SK-N-SH treated with all-trans-retinoic acid at 6 μM for 48 hours (cell line): Measurements from ENCODE around the gene CFAP221.

ENCODE experiments used
- ARNTL ChIP-seq: fragments of 450-650 bp; formaldehyde crosslinking; IDR thresholded peaks from 2 replicates; pipeline ENCODE4 v1.5.0; 2020; ENCODE audit warnings: low read depth, mild to moderate bottlenecking, moderate library complexity, borderline replicate concordance
- RARB ChIP-seq: fragments of 250-450 bp; sonication (Bioruptor Pico); IDR thresholded peaks from 2 replicates; pipeline ENCODE4 v1.8.0; 2021; ENCODE audit warnings: mild to moderate bottlenecking, moderate library complexity

- TF ChIP-seq ARNTL (CRISPR knock-in tag) (no peak), RARB (CRISPR knock-in tag) (no peak)
Measured at GRCh38 chr2:119700866-119701265, 156.6 kb downstream of the CFAP221 start.
